Neuronal stem cell (in vitro differentiated cells): ENCODE data around the gene DENND2A.

ENCODE experiments used
- DNase-seq: peaks from one replicate; pipeline ENCODE4 v3.0.0-alpha.2; 2013; ENCODE audit warnings: low spot score
- H2AFZ ChIP-seq: one replicate; pipeline ENCODE4 v1.6.1; 2013; ENCODE audit warnings: mild to moderate bottlenecking, low read length, inconsistent platforms
- H2AK5ac ChIP-seq: 2 replicates; pipeline ENCODE4 v1.6.1; 2013; ENCODE audit warnings: low read depth, mild to moderate bottlenecking, inconsistent platforms, low read length, moderate library complexity, mixed read lengths
- H2BK120ac ChIP-seq: 2 replicates; pipeline ENCODE4 v1.6.1; 2013; ENCODE audit warnings: low read depth, mild to moderate bottlenecking, inconsistent platforms, low read length, moderate library complexity, mixed read lengths
- H2BK12ac ChIP-seq: one replicate; pipeline ENCODE4 v1.6.1; 2013; ENCODE audit warnings: low read length, inconsistent platforms
- H2BK15ac ChIP-seq: 2 replicates; pipeline ENCODE4 v1.6.1; 2013; ENCODE audit warnings: mild to moderate bottlenecking, low read length, inconsistent platforms, mixed read lengths
- H2BK5ac ChIP-seq: one replicate; pipeline ENCODE4 v1.6.1; 2013; ENCODE audit warnings: inconsistent platforms, mild to moderate bottlenecking, low read length, moderate library complexity
- H3K14ac ChIP-seq: one replicate; pipeline ENCODE4 v1.6.1; 2013; ENCODE audit warnings: low read length, inconsistent platforms
- H3K18ac ChIP-seq: 2 replicates; pipeline ENCODE4 v1.6.1; 2013; ENCODE audit warnings: low read length, inconsistent platforms
- H3K23ac ChIP-seq: 2 replicates; pipeline ENCODE4 v1.6.1; 2013; ENCODE audit warnings: low read depth, mild to moderate bottlenecking, mixed read lengths, low read length, inconsistent platforms; ENCODE audit not compliant: poor library complexity
- H3K27ac ChIP-seq: replicated peaks from 3 replicates; pipeline ENCODE4 v1.5.1; 2013; ENCODE audit warnings: low read length, inconsistent platforms
- H3K27me3 ChIP-seq, 3 experiments: 2 replicates each; pipeline ENCODE4 v1.6.1; 2013; ENCODE audit warnings: low read length in 3 of 3, mild to moderate bottlenecking in 2 of 3, inconsistent platforms in 1 of 3, low read depth in 1 of 3, mixed read lengths in 1 of 3, moderate library complexity in 1 of 3; ENCODE audit not compliant: control insufficient read depth in 3 of 3, insufficient read depth in 3 of 3
- H3K36me3 ChIP-seq, 2 donors: replicated peaks in 1 of 2; 2 replicates each; pipeline ENCODE4 v1.6.1; 2013; ENCODE audit warnings: low read length in 2 of 2; ENCODE audit not compliant: control insufficient read depth in 2 of 2, insufficient read depth in 2 of 2
- H3K4ac ChIP-seq: 2 replicates; pipeline ENCODE4 v1.6.1; 2013; ENCODE audit warnings: inconsistent platforms, mild to moderate bottlenecking, low read length, moderate library complexity
- H3K4me1 ChIP-seq, 2 donors: 1 replicate in 1 of 2; 2 replicates in 1 of 2; pipeline ENCODE4 v1.6.1; 2013; ENCODE audit warnings: low read length in 2 of 2, low read depth in 1 of 2; ENCODE audit not compliant: control insufficient read depth in 2 of 2, insufficient read depth in 1 of 2
- H3K4me2 ChIP-seq: one replicate; pipeline ENCODE4 v1.6.1; 2013; ENCODE audit warnings: mild to moderate bottlenecking, low read length, inconsistent platforms; ENCODE audit not compliant: insufficient read depth, poor library complexity, severe bottlenecking
- H3K4me3 ChIP-seq, 2 donors: 2 replicates each; pipeline ENCODE4 v1.5.1; 2013; ENCODE audit warnings: low read length in 2 of 2, mild to moderate bottlenecking in 2 of 2, inconsistent platforms in 1 of 2, moderate library complexity in 1 of 2
- H3K79me1 ChIP-seq: one replicate; pipeline ENCODE4 v1.6.1; 2013; ENCODE audit warnings: low read depth, mild to moderate bottlenecking, inconsistent platforms, low read length, moderate library complexity
- H3K9ac ChIP-seq: one replicate; pipeline ENCODE4 v1.6.1; 2013; ENCODE audit warnings: mild to moderate bottlenecking, low read depth, low read length, inconsistent platforms; ENCODE audit not compliant: poor library complexity
- H3K9me3 ChIP-seq, 2 donors: replicated peaks in 1 of 2; 2 replicates each; pipeline versions ENCODE3 to v1.6.1; 2013; ENCODE audit warnings: low read length in 2 of 2, mild to moderate bottlenecking in 2 of 2, inconsistent platforms in 1 of 2, low read depth in 1 of 2, mixed read lengths in 1 of 2, moderate library complexity in 1 of 2; ENCODE audit not compliant: control insufficient read depth in 2 of 2, insufficient read depth in 1 of 2
- H4K8ac ChIP-seq: one replicate; pipeline ENCODE4 v1.6.1; 2013; ENCODE audit warnings: low read depth, mild to moderate bottlenecking, inconsistent platforms, low read length, moderate library complexity
- H4K91ac ChIP-seq: one replicate; pipeline ENCODE4 v1.6.1; 2013; ENCODE audit warnings: low read length, low read depth, mild to moderate bottlenecking, inconsistent platforms; ENCODE audit not compliant: poor library complexity
- WGBS, 2 donors: extraction: QIAGEN DNeasy Blood & Tissue Kit; methylation state at CpG; one replicate each; pipeline ENCODE4 v1.1.7; 2013; ENCODE audit warnings: missing lambda C conversion rate in 2 of 2, mixed read lengths in 1 of 2; ENCODE audit not compliant: insufficient read length in 2 of 2, insufficient replicate concordance in 1 of 2; ENCODE audit errors: extremely low coverage in 2 of 2; 5-methylcytosine and 5-hydroxymethylcytosine counted together

Gene DENND2A

GRCh38 chr7:140581411-140581810, 59.2 kb downstream of the DENND2A start:
- Histone ChIP-seq H3K23ac (peak overlapping the region; percentile 91), H2BK120ac (no peak overlapping the region), H3K18ac (no peak overlapping the region), H3K14ac (no peak overlapping the region), H3K36me3 (peaks cover 35 to 60% of the 10 kb centered on the region in 2 donors), H3K27me3 (no peaks in the 10 kb centered on the region), H3K4me3 (no peak overlapping the region), H2AK5ac (no peak overlapping the region), H3K9ac (no peak overlapping the region), H4K8ac (no peak overlapping the region), H3K4me2 (no peak overlapping the region), H2AFZ (no peak overlapping the region), H2BK12ac (no peak overlapping the region), H3K4ac (no peak overlapping the region), H4K91ac (no peak overlapping the region), H3K79me1 (peaks cover 1% of the 10 kb centered on the region), H2BK15ac (no peak overlapping the region), H3K9me3 (peaks cover 0 to 2% of the 10 kb centered on the region in 2 donors), H3K27ac (no peak overlapping the region), H2BK5ac (no peak overlapping the region), H3K4me1 (no peaks in the 10 kb centered on the region)
- WGBS, 2 donors, result no CpG with 5 or more reads among the region's 10 CpGs
- no peak for DNase-seq

- H3K27ac ChIP-seq, result no peak overlapping the region
- no peak overlapping the region for H3K9ac ChIP-seq
- no peak overlapping the region for H2BK5ac ChIP-seq
- H3K14ac ChIP-seq, result no peak overlapping the region
- H3K27me3 ChIP-seq, result no peaks in the 10 kb centered on the region
- no peak overlapping the region for H3K4me2 ChIP-seq
- no peak overlapping the region for H3K23ac ChIP-seq
- no peak for DNase-seq
- H3K36me3 ChIP-seq, result peaks cover 27 to 56% of the 10 kb centered on the region in 2 donors
- H3K18ac ChIP-seq, result no peak overlapping the region
- H3K79me1 ChIP-seq, result peaks cover 1% of the 10 kb centered on the region
- no peak overlapping the region for H2AK5ac ChIP-seq
- H2AFZ ChIP-seq, result no peak overlapping the region
- no peak overlapping the region for H2BK12ac ChIP-seq
- no CpG with 5 or more reads among the region's 5 CpGs for WGBS, 2 donors
- H2BK15ac ChIP-seq, result no peak overlapping the region
- no peaks in the 10 kb centered on the region for H3K9me3 ChIP-seq
- H2BK120ac ChIP-seq, result no peak overlapping the region
- H4K91ac ChIP-seq, result no peak overlapping the region
- H3K4me1 ChIP-seq, result no peaks in the 10 kb centered on the region
- H3K4ac ChIP-seq, result no peak overlapping the region
- no peak overlapping the region for H4K8ac ChIP-seq
- H3K4me3 ChIP-seq, result no peak overlapping the region
These were observed 63.0 kb downstream of the DENND2A start for GRCh38 chr7:140577651-140578050.

- Histone ChIP-seq H3K9me3 (no peaks in the 10 kb centered on the region), H3K27ac (no peak overlapping the region), H3K4me2 (no peak overlapping the region), H2AFZ (no peak overlapping the region), H2BK15ac (no peak overlapping the region), H3K14ac (no peak overlapping the region), H2BK5ac (no peak overlapping the region), H3K27me3 (no peaks in the 10 kb centered on the region), H3K36me3 (peaks cover 26 to 56% of the 10 kb centered on the region in 2 donors), H3K23ac (no peak overlapping the region), H2AK5ac (no peak overlapping the region), H3K79me1 (peaks cover 1% of the 10 kb centered on the region), H4K8ac (no peak overlapping the region), H4K91ac (no peak overlapping the region), H3K4ac (no peak overlapping the region), H3K18ac (no peak overlapping the region), H3K4me1 (no peaks in the 10 kb centered on the region), H2BK120ac (no peak overlapping the region), H2BK12ac (no peak overlapping the region), H3K9ac (no peak overlapping the region), H3K4me3 (no peak overlapping the region)
- DNase-seq, result no peak
- WGBS, 2 donors, result no CpG with 5 or more reads among the region's 1 CpG
These were observed 64.0 kb downstream of the DENND2A start for GRCh38 chr7:140576589-140576988.

- peaks cover 38 to 77% of the 10 kb centered on the region in 2 donors for H3K36me3 ChIP-seq
- WGBS, 2 donors, result no CpG with 5 or more reads among the region's 5 CpGs
- H3K4me2 ChIP-seq, result no peak overlapping the region
- no peak overlapping the region for H2AK5ac ChIP-seq
- H2AFZ ChIP-seq, result no peak overlapping the region
- H2BK5ac ChIP-seq, result no peak overlapping the region
- no peak overlapping the region for H3K27ac ChIP-seq
- no peak overlapping the region for H4K91ac ChIP-seq
- H3K18ac ChIP-seq, result no peak overlapping the region
- no peak overlapping the region for H3K14ac ChIP-seq
- no peak for DNase-seq
- no peaks in the 10 kb centered on the region for H3K27me3 ChIP-seq
- no peak overlapping the region for H3K4ac ChIP-seq
- H3K9me3 ChIP-seq, result no peaks in the 10 kb centered on the region
- no peak overlapping the region for H3K4me3 ChIP-seq
- no peak overlapping the region for H2BK15ac ChIP-seq
- H3K79me1 ChIP-seq, result no peaks in the 10 kb centered on the region
- no peaks in the 10 kb centered on the region for H3K4me1 ChIP-seq
- H3K9ac ChIP-seq, result no peak overlapping the region
- H2BK120ac ChIP-seq, result no peak overlapping the region
- no peak overlapping the region for H3K23ac ChIP-seq
- H2BK12ac ChIP-seq, result no peak overlapping the region
- no peak overlapping the region for H4K8ac ChIP-seq
These were observed 69.0 kb downstream of the DENND2A start for GRCh38 chr7:140571538-140572122.
